ELF-1 (cell line): ENCODE data around the gene NLGN4Y.
"Not testable (repeated sequence)": the region's sequence is repeated elsewhere in the genome, so short reads cannot be mapped to it uniquely, and the experiment has no call there.

Experiments
- DNase-seq: peaks from one replicate; pipeline ENCODE4 v3.0.0-alpha.2; 2016; ENCODE audit warnings: low read depth, low spot score

NLGN4Y gene

DNA sequence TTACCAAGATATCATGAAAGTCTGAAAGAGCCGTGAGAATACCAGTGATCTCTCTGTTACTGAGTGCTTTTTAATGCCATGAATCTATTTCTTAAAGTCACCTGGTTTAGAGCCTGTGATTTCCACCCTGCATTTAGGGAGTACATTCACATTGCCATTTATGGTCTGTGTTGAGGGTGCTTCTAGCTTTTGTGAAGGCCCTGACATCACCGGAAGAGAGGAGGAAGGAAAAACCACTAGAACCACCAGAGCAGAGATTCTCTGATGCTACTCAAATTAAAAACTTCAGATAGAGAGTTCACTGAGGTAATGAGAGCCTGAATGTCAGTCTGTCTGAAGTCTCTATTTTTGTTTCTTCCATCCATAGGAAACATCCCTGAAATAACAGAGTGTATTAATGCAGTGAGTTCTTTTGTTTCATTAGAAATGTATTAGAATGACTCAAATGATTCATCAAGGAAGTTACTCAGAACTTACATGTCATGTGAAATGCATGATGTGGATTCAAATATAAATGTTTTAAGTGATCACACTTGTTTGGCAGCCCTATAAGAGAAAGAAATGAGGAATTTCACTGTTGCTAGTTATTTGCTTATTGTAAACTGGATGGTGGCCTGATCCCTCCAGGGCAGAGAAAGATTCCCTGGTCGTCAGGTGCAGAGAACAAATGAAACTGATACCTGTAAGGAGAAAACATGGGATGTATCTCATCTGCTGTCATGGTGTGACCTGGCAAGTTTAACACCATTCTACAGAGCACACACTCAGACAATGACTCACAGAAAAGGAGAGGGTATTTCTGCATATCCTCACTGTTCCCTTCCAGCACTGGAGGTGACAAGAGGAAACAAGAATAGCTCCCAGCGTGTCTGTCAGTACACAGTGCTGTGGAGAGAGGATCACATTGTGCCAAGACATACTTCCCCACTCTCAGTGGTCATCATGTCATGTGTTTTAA is 310.1 kb downstream of the NLGN4Y start:
- no peak for DNase-seq

DNA sequence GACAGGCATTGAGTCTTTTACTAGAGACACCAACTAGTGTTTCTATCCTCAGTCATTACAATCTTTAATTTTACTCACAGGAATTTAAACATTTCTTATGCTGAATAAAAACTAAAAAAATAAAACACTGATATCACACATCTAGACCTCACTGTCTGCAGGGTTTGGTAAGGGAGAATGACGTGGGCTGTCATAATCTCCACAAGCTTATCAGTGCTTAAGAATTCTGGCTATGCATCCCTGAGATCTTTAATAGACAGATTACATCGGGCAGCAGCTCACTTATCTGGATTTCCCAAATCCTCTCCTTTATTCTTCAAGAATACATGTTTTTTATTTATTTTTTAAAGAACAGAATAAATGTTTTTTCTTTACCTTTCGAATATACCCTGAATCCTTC is 313.1 kb downstream of the NLGN4Y start:
- DNase-seq = no peak

DNA sequence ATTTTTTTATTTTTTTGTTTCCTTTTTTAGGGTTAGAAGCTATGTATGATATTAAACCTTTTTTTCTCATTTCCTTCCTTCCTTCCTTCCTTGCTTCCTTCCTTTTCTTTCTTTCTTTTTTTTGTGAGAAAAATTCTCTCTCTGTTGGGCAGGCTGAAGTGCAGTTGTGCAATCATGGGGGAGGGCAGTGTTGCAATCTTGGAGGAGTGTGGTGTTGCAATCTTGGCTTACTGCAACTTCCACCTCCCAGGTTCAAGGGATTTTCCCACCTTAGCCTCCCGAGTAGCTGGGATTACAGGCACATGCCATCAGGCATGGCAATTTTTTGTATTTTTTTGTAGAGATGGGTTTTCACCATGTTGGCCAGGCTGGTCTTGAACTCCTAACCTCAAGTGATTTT is 326.4 kb downstream of the NLGN4Y start:
- no peak for DNase-seq

DNA sequence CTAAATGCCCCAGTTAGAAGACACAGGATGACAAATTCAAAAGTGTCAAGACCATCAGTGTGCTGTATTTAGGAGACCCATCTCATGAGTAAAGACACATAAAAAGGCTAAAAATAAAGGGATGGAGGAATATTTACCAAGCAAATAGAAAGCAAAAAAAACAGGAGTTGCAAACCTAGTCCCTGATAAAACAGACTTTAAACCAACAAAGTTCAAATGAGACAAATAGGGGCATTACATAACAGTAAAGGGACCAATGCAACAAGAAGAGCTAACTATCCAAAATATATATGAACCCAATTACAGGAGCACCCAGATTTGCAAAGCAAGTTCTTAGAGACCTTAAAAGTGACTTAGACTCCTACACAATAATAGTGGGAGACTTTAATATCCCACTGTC is 336.1 kb downstream of the NLGN4Y start:
- DNase-seq = no peak

DNA sequence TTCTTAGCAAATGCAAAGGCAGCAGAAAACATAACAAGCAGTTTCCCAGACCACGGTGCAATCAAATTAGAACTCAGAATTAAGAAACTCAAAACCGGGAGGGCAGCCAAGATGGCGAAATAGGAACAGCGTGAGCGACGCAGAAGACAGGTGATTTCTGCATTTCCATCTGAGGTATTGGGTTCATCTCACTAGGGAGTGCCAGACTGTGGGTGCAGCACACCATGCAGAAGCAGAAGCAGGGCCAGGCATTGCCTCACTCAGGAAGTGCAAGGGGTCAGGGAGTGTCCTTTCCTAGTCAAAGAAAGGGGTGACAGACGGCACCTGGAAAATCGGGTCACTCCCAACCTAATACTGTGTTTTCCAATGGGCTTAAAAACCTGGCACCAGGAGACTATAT is 336.7 kb downstream of the NLGN4Y start:
- not testable (repeated sequence) for DNase-seq

DNA sequence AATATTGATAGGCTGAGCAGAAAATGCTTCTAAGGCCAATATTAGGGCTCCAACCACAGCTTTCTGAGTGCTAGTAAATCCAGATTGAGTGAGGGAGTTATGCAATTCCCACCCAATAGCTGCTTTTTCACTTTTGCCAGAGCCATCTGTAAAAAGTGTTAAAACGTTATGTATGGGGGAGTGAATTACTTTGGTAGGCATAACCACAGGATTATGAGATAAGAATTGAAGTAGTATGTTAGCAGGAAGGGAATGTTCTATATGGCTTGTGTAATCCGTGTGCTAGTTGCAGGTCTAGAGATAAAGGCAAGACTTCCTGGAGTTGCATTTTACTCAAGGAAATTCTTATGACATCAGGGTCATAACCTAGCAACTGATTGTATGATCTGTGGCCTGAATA is 347.6 kb downstream of the NLGN4Y start:
- no peak for DNase-seq
